ENCODE measurements around the gene PTPRE. TPM values are rescaled to one million over a fixed set of nuclear protein-coding genes. Genes with fewer than 3 reads are reported as not detected.

PTPRE gene
- total RNA-seq, 1 experiment from 2014 or later = 12.3 TPM

DNA sequence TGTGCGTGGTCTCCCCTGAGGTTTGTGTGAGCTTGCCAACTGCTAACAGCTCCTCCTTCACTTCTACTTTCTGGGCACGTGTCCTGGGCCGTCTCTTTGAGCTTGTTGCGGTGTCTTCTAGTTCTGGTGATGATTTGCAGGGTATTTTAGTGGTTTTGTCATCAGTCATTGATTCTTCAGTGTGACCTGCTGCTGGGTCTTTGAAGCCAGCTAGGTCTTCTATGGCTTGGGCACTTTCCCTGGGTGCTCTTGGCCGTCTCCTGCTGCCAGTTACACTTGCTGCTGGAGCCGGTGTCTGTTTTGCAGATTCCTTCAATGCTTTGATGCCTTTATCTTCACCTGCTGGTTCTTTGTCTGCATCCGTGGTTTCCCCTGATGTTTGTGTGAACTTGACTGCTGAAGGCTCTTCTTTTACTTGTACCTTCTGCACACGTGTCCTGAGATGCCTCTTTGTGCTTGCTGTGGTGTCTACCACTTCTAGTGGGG lies 196.4 kb downstream of the PTPRE start:
- intact Hi-C loops (cut with micrococcal nuclease) = no loop called here
- Histone ChIP-seq H3K4me3 (replicated peaks in 1 of 2; ENCODE audit: low read depth in 1 of 2, low read length in 2 of 2) (no peak overlapping the region), H3K4me1 (ENCODE audit: control insufficient read depth in 1 of 2, insufficient read depth in 2 of 2, low read length in 2 of 2) (no peaks in the 10 kb centered on the region), H3K4me2 (ENCODE audit: low read length) (no peak overlapping the region), H3K27ac (ENCODE audit: low read depth, low read length) (no peak overlapping the region), H3K9ac (ENCODE audit: low read length) (no peak overlapping the region), H3K79me2 (ENCODE audit: insufficient read depth, low read length) (peaks cover 91% of the 10 kb centered on the region), H3K9me3 (ENCODE audit: control insufficient read depth in 1 of 2, insufficient read depth in 1 of 2, low read depth in 1 of 2, low read length in 2 of 2) (no peaks in the 10 kb centered on the region), H2AFZ (ENCODE audit: low read depth, low read length, poor library complexity, severe bottlenecking) (no peak overlapping the region), H3K27me3 (ENCODE audit: insufficient read depth, low read length) (no peaks in the 10 kb centered on the region), H3K9me2 (ENCODE audit: insufficient read depth) (no peaks in the 10 kb centered on the region), H4K20me1 (ENCODE audit: insufficient read depth) (0 out of 2 replicates have a peak, but pooled peaks cover 5% of the 10 kb centered on the region), H3K36me3 (ENCODE audit: control insufficient read depth in 1 of 2, insufficient read depth in 2 of 2, low read length in 2 of 2) (peaks cover 90 to 99% of the 10 kb centered on the region in 2 experiments)
- TF ChIP-seq POLR2AphosphoS5 (IDR thresholded peaks at IDR 0.05; ENCODE audit: low read depth, low read length) (peak; percentile 32; the same call in 1 of the 2 replicates), YY1 (IDR thresholded peaks at IDR 0.05; ENCODE audit: extremely low read depth, insufficient replicate concordance, low read depth, low read length) (no peak)
- BruUV-seq (replicated peaks) = no TSS peak
- ATAC-seq (no peak), DNase-seq (ENCODE audit: low read depth, low spot score) (no peak)
- ChIA-PET POLR2A (no interaction called here), CTCF (no interaction called here), RAD21 (ENCODE audit: low non-redundant PET in 1 of 2, low total read pairs in 2 of 2, uncharacterized antibody in 2 of 2, unreplicated experiment in 2 of 2) (no interaction called here)

DNA sequence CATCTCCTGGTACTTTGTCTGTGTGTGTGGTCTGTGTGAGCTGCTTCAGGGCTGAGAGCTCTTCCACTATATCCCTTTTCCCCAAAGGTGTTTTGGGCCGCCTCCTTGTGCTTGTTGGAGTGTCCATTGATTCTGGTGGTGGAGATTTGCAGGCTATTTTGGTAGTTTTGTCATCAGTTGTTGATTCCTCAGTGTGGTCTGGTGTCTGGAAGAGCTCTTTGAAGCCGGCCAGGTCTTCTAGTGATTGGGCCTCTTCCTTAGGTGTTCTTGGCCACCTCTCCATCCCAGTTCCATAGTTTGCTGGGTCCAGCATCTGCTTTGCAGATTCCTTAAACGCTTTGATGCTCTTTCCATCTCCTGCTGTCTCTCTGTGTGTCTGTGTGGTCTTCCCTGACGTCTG lies 198.5 kb downstream of the PTPRE start:
- H2AFZ ChIP-seq (ENCODE audit: low read depth, low read length, poor library complexity, severe bottlenecking) = no peak overlapping the region
- TF ChIP-seq, protein P1, sequence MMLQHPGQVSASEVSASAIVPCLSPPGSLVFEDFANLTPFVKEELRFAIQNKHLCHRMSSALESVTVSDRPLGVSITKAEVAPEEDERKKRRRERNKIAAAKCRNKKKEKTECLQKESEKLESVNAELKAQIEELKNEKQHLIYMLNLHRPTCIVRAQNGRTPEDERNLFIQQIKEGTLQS (IDR thresholded peaks at IDR 0.05) = no peak
- TF ChIP-seq, protein P2, sequence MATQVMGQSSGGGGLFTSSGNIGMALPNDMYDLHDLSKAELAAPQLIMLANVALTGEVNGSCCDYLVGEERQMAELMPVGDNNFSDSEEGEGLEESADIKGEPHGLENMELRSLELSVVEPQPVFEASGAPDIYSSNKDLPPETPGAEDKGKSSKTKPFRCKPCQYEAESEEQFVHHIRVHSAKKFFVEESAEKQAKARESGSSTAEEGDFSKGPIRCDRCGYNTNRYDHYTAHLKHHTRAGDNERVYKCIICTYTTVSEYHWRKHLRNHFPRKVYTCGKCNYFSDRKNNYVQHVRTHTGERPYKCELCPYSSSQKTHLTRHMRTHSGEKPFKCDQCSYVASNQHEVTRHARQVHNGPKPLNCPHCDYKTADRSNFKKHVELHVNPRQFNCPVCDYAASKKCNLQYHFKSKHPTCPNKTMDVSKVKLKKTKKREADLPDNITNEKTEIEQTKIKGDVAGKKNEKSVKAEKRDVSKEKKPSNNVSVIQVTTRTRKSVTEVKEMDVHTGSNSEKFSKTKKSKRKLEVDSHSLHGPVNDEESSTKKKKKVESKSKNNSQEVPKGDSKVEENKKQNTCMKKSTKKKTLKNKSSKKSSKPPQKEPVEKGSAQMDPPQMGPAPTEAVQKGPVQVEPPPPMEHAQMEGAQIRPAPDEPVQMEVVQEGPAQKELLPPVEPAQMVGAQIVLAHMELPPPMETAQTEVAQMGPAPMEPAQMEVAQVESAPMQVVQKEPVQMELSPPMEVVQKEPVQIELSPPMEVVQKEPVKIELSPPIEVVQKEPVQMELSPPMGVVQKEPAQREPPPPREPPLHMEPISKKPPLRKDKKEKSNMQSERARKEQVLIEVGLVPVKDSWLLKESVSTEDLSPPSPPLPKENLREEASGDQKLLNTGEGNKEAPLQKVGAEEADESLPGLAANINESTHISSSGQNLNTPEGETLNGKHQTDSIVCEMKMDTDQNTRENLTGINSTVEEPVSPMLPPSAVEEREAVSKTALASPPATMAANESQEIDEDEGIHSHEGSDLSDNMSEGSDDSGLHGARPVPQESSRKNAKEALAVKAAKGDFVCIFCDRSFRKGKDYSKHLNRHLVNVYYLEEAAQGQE (IDR thresholded peaks at IDR 0.05; ENCODE audit: low read depth) = no peak
- TF ChIP-seq, protein P3, sequence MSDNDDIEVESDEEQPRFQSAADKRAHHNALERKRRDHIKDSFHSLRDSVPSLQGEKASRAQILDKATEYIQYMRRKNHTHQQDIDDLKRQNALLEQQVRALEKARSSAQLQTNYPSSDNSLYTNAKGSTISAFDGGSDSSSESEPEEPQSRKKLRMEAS (IDR thresholded peaks at IDR 0.05) = no peak
- DNase-seq (ENCODE audit: low read depth, low spot score) (no peak), ATAC-seq (no peak)
- RAD21 ChIA-PET (ENCODE audit: low non-redundant PET in 1 of 2, low total read pairs in 2 of 2, uncharacterized antibody in 2 of 2, unreplicated experiment in 2 of 2) = no interaction called here
- H3K27me3 ChIP-seq (ENCODE audit: insufficient read depth, low read length) = no peaks in the 10 kb centered on the region
- H4K20me1 ChIP-seq (ENCODE audit: insufficient read depth) = no peaks in the 10 kb centered on the region
- no peaks in the 10 kb centered on the region for H3K9me3 ChIP-seq (ENCODE audit: control insufficient read depth in 1 of 2, insufficient read depth in 1 of 2, low read depth in 1 of 2, low read length in 2 of 2)
- no peak overlapping the region for H3K4me3 ChIP-seq (replicated peaks in 1 of 2; ENCODE audit: low read depth in 1 of 2, low read length in 2 of 2)
- H3K9me2 ChIP-seq (ENCODE audit: insufficient read depth) = no peaks in the 10 kb centered on the region
- H3K27ac ChIP-seq (ENCODE audit: low read depth, low read length) = no peak overlapping the region
- H3K79me2 ChIP-seq (ENCODE audit: insufficient read depth, low read length) = peaks cover 97% of the 10 kb centered on the region
- H3K4me1 ChIP-seq (ENCODE audit: control insufficient read depth in 1 of 2, insufficient read depth in 2 of 2, low read length in 2 of 2) = no peaks in the 10 kb centered on the region
- CTCF ChIA-PET = no interaction called here
- POLR2A ChIA-PET = no interaction called here
- no peak overlapping the region for H3K4me2 ChIP-seq (ENCODE audit: low read length)
- peaks cover 98 to 99% of the 10 kb centered on the region in 2 experiments for H3K36me3 ChIP-seq (ENCODE audit: control insufficient read depth in 1 of 2, insufficient read depth in 2 of 2, low read length in 2 of 2)
- intact Hi-C loops (cut with micrococcal nuclease) = no loop called here
- H3K9ac ChIP-seq (ENCODE audit: low read length) = no peak overlapping the region
- BruUV-seq (replicated peaks) = TSS peak; percentile 6

All from HCT116 (cell line).